Colonic mucosa (tissue), 4 donors: ENCODE measurements around the gene FUBP1. TPM values are rescaled to one million over a fixed set of nuclear protein-coding genes. Genes with fewer than 3 reads are reported as not detected.
A peak's percentile ranks its signal among the peaks of the same experiment; 100 is the strongest.
"Not testable (repeated sequence)": the region's sequence is repeated elsewhere in the genome, so short reads cannot be mapped to it uniquely, and the experiment has no call there.

ENCODE experiments used
- DNase-seq: peaks from one replicate; pipeline ENCODE4 v3.0.0-alpha.2; 2020
- H3K27ac ChIP-seq: fragments of 200-600 bp; one replicate; pipeline ENCODE4 v1.8.0; 2021
- H3K27me3 ChIP-seq: fragments of 200-600 bp; one replicate; pipeline ENCODE4 v1.8.0; 2021
- H3K36me3 ChIP-seq: fragments of 200-600 bp; one replicate; pipeline ENCODE4 v1.8.0; 2021
- H3K4me1 ChIP-seq: fragments of 200-600 bp; one replicate; pipeline ENCODE4 v1.8.0; 2021; ENCODE audit warnings: mild to moderate bottlenecking
- H3K4me3 ChIP-seq: fragments of 200-600 bp; one replicate; pipeline ENCODE4 v1.8.0; 2021
- H3K9ac ChIP-seq, 2 donors: one replicate each; pipeline ENCODE4 v1.7.0; 2013; ENCODE audit warnings: control low read depth in 2 of 2, low read depth in 2 of 2, low read length in 2 of 2
- H3K9me3 ChIP-seq: fragments of 200-600 bp; one replicate; pipeline ENCODE4 v1.8.0; 2021
- CTCF ChIP-seq: fragments of 200-600 bp; IDR thresholded peaks from one replicate; pipeline ENCODE4 v1.8.0; 2022; ENCODE audit warnings: antibody characterized with exemption, mild to moderate bottlenecking
- intact Hi-C: fragments of 100-400 bp; cut with DNase I; formaldehyde crosslinking; loops from one replicate; pipeline ENCODE4 v1.14.1; 2022
- total RNA-seq, 2 donors: library from RNA; stranded (reverse); fragmentation: NEBNext Ultra II Directional in 1 of 2; extraction: Animal tissue kit (Norgen Biotek cat#: 25700) in 1 of 2; gene quantifications; one replicate each; pipeline ENCODE4 v1.2.1, GENCODE V29; 2021
- donor health status: healthy.
- donor health status: DM: no; HTN: no; CAD: no.
- donor health status: DM: no; HTN: no; CAD: no.

Gene FUBP1
- 100 to 1,000 TPM in 1 of 2 donors, 10 to 100 TPM in 1; 81.1 to 118 TPM for total RNA-seq

GRCh38 chr1:77978969-77979876 is at the start of gene FUBP1:
Gene FUBP1 (minus strand): TSS chr1:77979072. CDS start chr1:77979004, 68 bp downstream.
- intact Hi-C loops: loop anchor here (10.0 kb wide), 1 partner anchor 136 kb away; no protein-coding TSS in a partner anchor
- peak within 1 kb of the TSS; percentile 98 for H3K27ac ChIP-seq
- peak; percentile 97 for DNase-seq
- TF ChIP-seq CTCF: peak; percentile 84
- peak within 1 kb of the TSS; percentile 58 for H3K4me3 ChIP-seq
- peak within 1 kb of the TSS; percentile 78 to 95 for H3K9ac ChIP-seq
- no peaks in the 10 kb centered on the region for H3K9me3 ChIP-seq
- H3K4me1 ChIP-seq: peaks cover 14% of the 10 kb centered on the region
- no peaks in the 10 kb centered on the region for H3K27me3 ChIP-seq
- H3K36me3 ChIP-seq: peaks cover 3% of the 10 kb centered on the region

- intact Hi-C loops, H3K9me3 ChIP-seq, H3K4me3 ChIP-seq, H3K27ac ChIP-seq, H3K36me3 ChIP-seq, DNase-seq, H3K4me1 ChIP-seq, H3K27me3 ChIP-seq, H3K9ac ChIP-seq: not testable (repeated sequence)
Measured at GRCh38 chr1:78021134-78021533, 42.3 kb upstream of the FUBP1 start.

- H3K27me3 ChIP-seq: no peaks in the 10 kb centered on the region
- intact Hi-C loops: no loop called here
- no peak overlapping the region for H3K4me3 ChIP-seq
- no peaks in the 10 kb centered on the region for H3K9me3 ChIP-seq
- H3K9ac ChIP-seq: no peak overlapping the region
- TF ChIP-seq CTCF: no peak
- H3K27ac ChIP-seq: no peak overlapping the region
- H3K36me3 ChIP-seq: no peaks in the 10 kb centered on the region
- no peaks in the 10 kb centered on the region for H3K4me1 ChIP-seq
- no peak for DNase-seq
Measured at GRCh38 chr1:78019024-78019423, 40.2 kb upstream of the FUBP1 start.

GRCh38 chr1:78015148-78015547 is 36.3 kb upstream of the FUBP1 start:
- H3K27me3 ChIP-seq: no peaks in the 10 kb centered on the region
- no peak overlapping the region for H3K27ac ChIP-seq
- intact Hi-C loops: no loop called here
- H3K36me3 ChIP-seq: no peaks in the 10 kb centered on the region
- no peak overlapping the region for H3K4me3 ChIP-seq
- H3K4me1 ChIP-seq: no peaks in the 10 kb centered on the region
- no peaks in the 10 kb centered on the region for H3K9me3 ChIP-seq
- H3K9ac ChIP-seq: no peak overlapping the region
- no peak for DNase-seq
- TF ChIP-seq CTCF: no peak

- intact Hi-C loops: no loop called here
- DNase-seq: no peak
- no peak overlapping the region for H3K4me3 ChIP-seq
- no peaks in the 10 kb centered on the region for H3K4me1 ChIP-seq
- no peak for TF ChIP-seq CTCF
- no peaks in the 10 kb centered on the region for H3K9me3 ChIP-seq
- H3K9ac ChIP-seq: no peak overlapping the region
- no peak overlapping the region for H3K27ac ChIP-seq
- H3K36me3 ChIP-seq: no peaks in the 10 kb centered on the region
- H3K27me3 ChIP-seq: no peaks in the 10 kb centered on the region
Measured at GRCh38 chr1:78011050-78011449, 32.2 kb upstream of the FUBP1 start.

- no peaks in the 10 kb centered on the region for H3K36me3 ChIP-seq
- no peak overlapping the region for H3K4me3 ChIP-seq
- H3K27me3 ChIP-seq: no peaks in the 10 kb centered on the region
- H3K9me3 ChIP-seq: no peaks in the 10 kb centered on the region
- no peak for DNase-seq
- H3K27ac ChIP-seq: no peak overlapping the region
- H3K9ac ChIP-seq: no peak overlapping the region
- TF ChIP-seq CTCF: no peak
- intact Hi-C loops: no loop called here
- H3K4me1 ChIP-seq: no peaks in the 10 kb centered on the region
Measured at GRCh38 chr1:78009836-78010235, 31.0 kb upstream of the FUBP1 start.
